Measurements from ENCODE around the gene ALDH2.
"Not testable (repeated sequence)": the region's sequence is repeated elsewhere in the genome, so short reads cannot be mapped to it uniquely, and the experiment has no call there.

ALDH2 gene

GRCh38 chr12:111766608-111767361 lies at the start of gene ALDH2:
Gene ALDH2 (plus strand): TSS chr12:111766933. CDS start chr12:111766983, 50 bp downstream.
- no peak for DNase-seq

- not testable (repeated sequence) for DNase-seq
These were observed 47.4 kb upstream of the ALDH2 start for GRCh38 chr12:111719316-111719715.

GRCh38 chr12:111720457-111720856 lies 46.3 kb upstream of the ALDH2 start:
- DNase-seq, result no peak

GRCh38 chr12:111723646-111724360 lies 42.9 kb upstream of the ALDH2 start:
- not testable (repeated sequence) for DNase-seq

- DNase-seq, result no peak
These were observed 37.9 kb upstream of the ALDH2 start for GRCh38 chr12:111728795-111729194.

- no peak for DNase-seq
These were observed 36.3 kb upstream of the ALDH2 start for GRCh38 chr12:111730420-111730819.

- no peak for DNase-seq
These were observed 33.9 kb upstream of the ALDH2 start for GRCh38 chr12:111732786-111733185.

- no peak for DNase-seq
These were observed 33.3 kb upstream of the ALDH2 start for GRCh38 chr12:111733340-111733915.

- DNase-seq, result not testable (repeated sequence)
These were observed 27.2 kb upstream of the ALDH2 start for GRCh38 chr12:111739524-111739923.

GRCh38 chr12:111741235-111741812 lies 25.4 kb upstream of the ALDH2 start:
- no peak for DNase-seq

- DNase-seq, result no peak
These were observed 21.5 kb upstream of the ALDH2 start for GRCh38 chr12:111745211-111745610.

GRCh38 chr12:111747333-111747732 lies 19.4 kb upstream of the ALDH2 start:
- DNase-seq, result no peak

GRCh38 chr12:111748151-111748672 lies 18.5 kb upstream of the ALDH2 start:
- DNase-seq, result no peak

GRCh38 chr12:111748867-111749266 lies 17.9 kb upstream of the ALDH2 start:
- no peak for DNase-seq

- DNase-seq, result no peak
These were observed 17.3 kb upstream of the ALDH2 start for GRCh38 chr12:111749391-111749790.

- DNase-seq, result no peak
These were observed 13.4 kb upstream of the ALDH2 start for GRCh38 chr12:111753144-111753881.

GRCh38 chr12:111754671-111755070 lies 12.1 kb upstream of the ALDH2 start:
- no peak for DNase-seq

- no peak for DNase-seq
These were observed 10.5 kb upstream of the ALDH2 start for GRCh38 chr12:111756196-111756595.

- DNase-seq, result no peak
These were observed 10.1 kb upstream of the ALDH2 start for GRCh38 chr12:111756681-111757080.

- peak; percentile 87 to 94 for DNase-seq
These were observed 9.2 kb upstream of the ALDH2 start for GRCh38 chr12:111757361-111758119.

GRCh38 chr12:111758120-111758561 lies 8.6 kb upstream of the ALDH2 start:
- no peak for DNase-seq

- DNase-seq, result no peak
These were observed 7.5 kb upstream of the ALDH2 start for GRCh38 chr12:111759271-111759670.

Data from Kasumi-1 (cell line).